Peyer's patch (tissue), 4 donors: ENCODE measurements around the gene SLC6A8.

ENCODE experiments used
- POLR2A ChIP-seq, 2 donors: fragments of 450-650 bp; IDR thresholded peaks; one replicate each; pipeline ENCODE4 v1.5.1; 2017; ENCODE audit warnings: antibody characterized with exemption in 2 of 2, mild to moderate bottlenecking in 2 of 2, moderate library complexity in 2 of 2
- TF ChIP-seq, protein P1 (sequence below), 6 experiments: fragments of 450-650 bp in 4 of 6; fragments of 200-600 bp in 2 of 6; sonication (generic) in 1 of 6; IDR thresholded peaks; one replicate each; pipeline ENCODE4 v1.5.1; 2017 to 2019; ENCODE audit warnings: antibody characterized with exemption in 6 of 6, mild to moderate bottlenecking in 3 of 6, moderate library complexity in 1 of 6

GRCh38 chrX:153638041-153638371, 49.7 kb upstream of the SLC6A8 start:
- TF ChIP-seq, protein P1, sequence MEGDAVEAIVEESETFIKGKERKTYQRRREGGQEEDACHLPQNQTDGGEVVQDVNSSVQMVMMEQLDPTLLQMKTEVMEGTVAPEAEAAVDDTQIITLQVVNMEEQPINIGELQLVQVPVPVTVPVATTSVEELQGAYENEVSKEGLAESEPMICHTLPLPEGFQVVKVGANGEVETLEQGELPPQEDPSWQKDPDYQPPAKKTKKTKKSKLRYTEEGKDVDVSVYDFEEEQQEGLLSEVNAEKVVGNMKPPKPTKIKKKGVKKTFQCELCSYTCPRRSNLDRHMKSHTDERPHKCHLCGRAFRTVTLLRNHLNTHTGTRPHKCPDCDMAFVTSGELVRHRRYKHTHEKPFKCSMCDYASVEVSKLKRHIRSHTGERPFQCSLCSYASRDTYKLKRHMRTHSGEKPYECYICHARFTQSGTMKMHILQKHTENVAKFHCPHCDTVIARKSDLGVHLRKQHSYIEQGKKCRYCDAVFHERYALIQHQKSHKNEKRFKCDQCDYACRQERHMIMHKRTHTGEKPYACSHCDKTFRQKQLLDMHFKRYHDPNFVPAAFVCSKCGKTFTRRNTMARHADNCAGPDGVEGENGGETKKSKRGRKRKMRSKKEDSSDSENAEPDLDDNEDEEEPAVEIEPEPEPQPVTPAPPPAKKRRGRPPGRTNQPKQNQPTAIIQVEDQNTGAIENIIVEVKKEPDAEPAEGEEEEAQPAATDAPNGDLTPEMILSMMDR (IDR thresholded peaks at IDR 0.05), result no peak
- TF ChIP-seq POLR2A (IDR thresholded peaks at IDR 0.05), result no peak
